ENCODE data around the gene L3MBTL4. TPM values are rescaled to one million over a fixed set of nuclear protein-coding genes. Genes with fewer than 3 reads are reported as not detected.

The L3MBTL4 gene
- total RNA-seq, 2 experiments from 2014 or later = 0.19 to 0.47 TPM

GRCh38 chr18:6404834-6405233 is 9.9 kb downstream of the L3MBTL4 start:
- Histone ChIP-seq H3K4me3 (ENCODE audit: low read length) (no peak overlapping the region), H3K27me3 (ENCODE audit: control insufficient read depth in 1 of 2, insufficient read depth in 2 of 2, low read length in 2 of 2) (no peaks in the 10 kb centered on the region), H3K9me3 (ENCODE audit: control insufficient read depth in 1 of 2, insufficient read depth in 1 of 2, low read length in 2 of 2) (peaks cover 0 to 7% of the 10 kb centered on the region in 2 experiments), H3K4me1 (ENCODE audit: insufficient read depth, low read length) (no peaks in the 10 kb centered on the region), H3K36me3 (ENCODE audit: insufficient read depth, low read length) (no peaks in the 10 kb centered on the region), H3K27ac (ENCODE audit: low read depth in 1 of 2, low read length in 2 of 2) (no peak overlapping the region)
- no peaks in the 10 kb centered on the region for H3K27me3 Mint-ChIP-seq
- ChIA-PET CTCF (no interaction called here), POLR2A (no interaction called here)
- TF ChIP-seq CTCF (IDR thresholded peaks at IDR 0.05) = no peak
- H3K9me3 Mint-ChIP-seq = no peaks in the 10 kb centered on the region
- H3K27ac Mint-ChIP-seq = no peak overlapping the region
- intact Hi-C loops (cut with DNase I, micrococcal nuclease) = no loop called here
- DNase-seq (no peak), ATAC-seq (ENCODE audit: poor library complexity) (no peak)
- H3K4me1 Mint-ChIP-seq (ENCODE audit: low read depth) = no peaks in the 10 kb centered on the region
- no peak overlapping the region for H3K4me3 Mint-ChIP-seq
- H3K36me3 Mint-ChIP-seq (ENCODE audit: low read depth) = no peaks in the 10 kb centered on the region

DNA sequence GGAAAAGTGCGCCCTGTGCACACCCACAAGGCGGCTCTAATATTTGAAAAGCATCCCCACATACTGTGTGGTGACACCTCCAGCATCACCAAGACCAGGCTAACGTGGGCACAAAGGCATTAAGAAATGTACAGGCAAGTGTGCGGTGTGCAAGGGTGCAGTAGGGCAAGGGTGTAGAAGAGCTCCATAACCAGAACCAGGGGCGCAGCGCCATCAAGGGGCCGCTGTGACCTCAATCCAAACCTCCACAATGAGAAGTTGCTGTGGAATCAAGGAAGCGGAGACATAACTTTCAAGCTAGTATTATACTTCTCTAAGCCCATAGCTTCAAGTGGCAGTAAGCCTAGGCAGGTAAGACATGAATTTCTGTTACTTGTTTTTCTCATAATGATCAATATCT is 13.0 kb downstream of the L3MBTL4 start:
- ChIA-PET CTCF (no interaction called here), POLR2A (no interaction called here)
- no peak overlapping the region for H3K27ac Mint-ChIP-seq
- no peak overlapping the region for H3K27ac ChIP-seq (ENCODE audit: low read depth in 1 of 2, low read length in 2 of 2)
- intact Hi-C loops (cut with DNase I, micrococcal nuclease) = no loop called here
- H3K4me1 Mint-ChIP-seq (ENCODE audit: low read depth) = no peaks in the 10 kb centered on the region
- TF ChIP-seq CTCF (IDR thresholded peaks at IDR 0.05) = no peak
- H3K4me3 ChIP-seq (ENCODE audit: low read length) = no peak overlapping the region
- H3K36me3 Mint-ChIP-seq (ENCODE audit: low read depth) = no peaks in the 10 kb centered on the region
- H3K36me3 ChIP-seq (ENCODE audit: insufficient read depth, low read length) = no peaks in the 10 kb centered on the region
- no peaks in the 10 kb centered on the region for H3K27me3 ChIP-seq (ENCODE audit: control insufficient read depth in 1 of 2, insufficient read depth in 2 of 2, low read length in 2 of 2)
- no peaks in the 10 kb centered on the region for H3K9me3 Mint-ChIP-seq
- no peaks in the 10 kb centered on the region for H3K27me3 Mint-ChIP-seq
- H3K4me1 ChIP-seq (ENCODE audit: insufficient read depth, low read length) = no peaks in the 10 kb centered on the region
- H3K4me3 Mint-ChIP-seq = no peak overlapping the region
- no peak for DNase-seq
- peaks cover 0 to 13% of the 10 kb centered on the region in 2 experiments for H3K9me3 ChIP-seq (ENCODE audit: control insufficient read depth in 1 of 2, insufficient read depth in 1 of 2, low read length in 2 of 2)
- ATAC-seq (ENCODE audit: poor library complexity) = no peak

- Mint-ChIP-seq H3K27me3 (no peaks in the 10 kb centered on the region), H3K27ac (no peak overlapping the region), H3K4me3 (no peak overlapping the region), H3K4me1 (ENCODE audit: low read depth) (no peaks in the 10 kb centered on the region), H3K9me3 (no peaks in the 10 kb centered on the region), H3K36me3 (ENCODE audit: low read depth) (no peaks in the 10 kb centered on the region)
- peaks cover 0 to 8% of the 10 kb centered on the region in 2 experiments for H3K9me3 ChIP-seq (ENCODE audit: control insufficient read depth in 1 of 2, insufficient read depth in 1 of 2, low read length in 2 of 2)
- no peak for TF ChIP-seq CTCF (IDR thresholded peaks at IDR 0.05)
- H3K27ac ChIP-seq (ENCODE audit: low read depth in 1 of 2, low read length in 2 of 2) = no peak overlapping the region
- DNase-seq = no peak
- intact Hi-C loops (cut with DNase I, micrococcal nuclease) = no loop called here
- no peaks in the 10 kb centered on the region for H3K36me3 ChIP-seq (ENCODE audit: insufficient read depth, low read length)
- H3K4me1 ChIP-seq (ENCODE audit: insufficient read depth, low read length) = no peaks in the 10 kb centered on the region
- no peaks in the 10 kb centered on the region for H3K27me3 ChIP-seq (ENCODE audit: control insufficient read depth in 1 of 2, insufficient read depth in 2 of 2, low read length in 2 of 2)
- CTCF ChIA-PET = no interaction called here
- H3K4me3 ChIP-seq (ENCODE audit: low read length) = no peak overlapping the region
- ATAC-seq (ENCODE audit: poor library complexity) = no peak
- POLR2A ChIA-PET = no interaction called here
Observed at GRCh38 chr18:6399776-6400175, 14.9 kb downstream of the L3MBTL4 start.
